ENCODE measurements around the gene PDK2.
A peak's percentile ranks its signal among the peaks of the same experiment; 100 is the strongest.

PDK2 gene
- 1.7 to 14.9 (median 6.6) reads per million in 17 experiments for total RNA-seq

DNA sequence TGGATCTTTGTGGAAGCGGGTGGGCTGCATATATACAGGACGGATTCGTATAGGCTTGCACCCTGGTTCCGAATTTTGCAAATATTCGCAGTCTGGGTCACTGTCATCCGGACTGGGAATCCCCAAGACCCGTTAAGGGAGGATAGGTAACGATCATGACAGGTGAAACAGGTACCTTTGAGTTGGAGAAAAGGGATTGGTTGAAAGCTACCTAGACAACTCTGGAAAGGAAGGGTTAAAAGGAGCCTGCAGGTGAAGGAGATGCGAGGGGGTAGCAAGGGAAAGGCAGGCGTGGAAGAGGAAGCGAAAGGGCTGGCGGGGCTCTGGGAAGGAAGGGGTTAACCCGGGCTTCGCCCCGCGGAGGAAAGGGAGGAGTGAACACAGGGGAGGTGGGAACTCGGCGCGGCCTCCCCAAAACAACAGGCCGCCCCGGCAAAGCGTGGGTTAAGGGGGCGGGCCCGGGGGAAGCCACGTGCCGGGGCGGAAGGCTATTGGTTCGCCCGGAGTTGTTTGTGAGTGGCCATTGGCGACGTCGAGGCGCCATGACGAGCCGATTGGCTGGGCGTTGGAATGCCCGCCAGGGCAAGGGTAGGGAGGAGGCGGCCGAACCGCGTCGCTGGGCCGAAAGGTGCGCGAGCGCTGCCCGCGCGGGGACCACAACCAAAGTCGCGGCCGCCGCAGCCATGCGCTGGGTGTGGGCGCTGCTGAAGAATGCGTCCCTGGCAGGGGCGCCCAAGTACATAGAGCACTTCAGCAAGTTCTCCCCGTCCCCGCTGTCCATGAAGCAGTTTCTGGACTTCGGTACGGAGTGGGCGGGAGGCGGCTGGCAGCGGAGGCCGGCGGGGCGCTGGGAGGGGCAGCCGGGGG is at the start of gene PDK2:
Gene PDK2, plus strand, starts transcription at position 599 of the 867 bp plus-strand sequence. Its CDS starts 85 bp downstream, at position 684.
- peak; percentile 97 for DNase-seq

DNA sequence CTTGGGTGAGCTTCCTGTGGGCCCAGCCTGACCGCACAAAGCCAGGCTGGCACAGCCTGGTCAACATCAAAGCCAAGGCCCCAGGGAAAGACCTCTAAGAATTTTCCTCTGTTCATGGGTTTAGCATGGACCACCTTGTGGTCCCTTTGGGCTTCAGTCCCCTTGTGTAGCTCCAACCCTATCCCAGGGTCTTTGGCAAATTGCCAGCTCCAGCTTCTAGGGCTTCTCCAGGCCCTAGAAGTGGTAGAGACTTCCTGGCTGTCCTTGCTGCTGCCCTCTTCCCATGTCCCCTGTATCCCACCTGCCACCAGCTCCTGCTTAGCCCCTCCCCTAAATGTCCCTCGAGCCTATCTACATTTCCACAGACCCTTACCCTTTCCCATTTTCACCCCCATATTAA is 49.0 kb upstream of the PDK2 start:
- DNase-seq: no peak

DNA sequence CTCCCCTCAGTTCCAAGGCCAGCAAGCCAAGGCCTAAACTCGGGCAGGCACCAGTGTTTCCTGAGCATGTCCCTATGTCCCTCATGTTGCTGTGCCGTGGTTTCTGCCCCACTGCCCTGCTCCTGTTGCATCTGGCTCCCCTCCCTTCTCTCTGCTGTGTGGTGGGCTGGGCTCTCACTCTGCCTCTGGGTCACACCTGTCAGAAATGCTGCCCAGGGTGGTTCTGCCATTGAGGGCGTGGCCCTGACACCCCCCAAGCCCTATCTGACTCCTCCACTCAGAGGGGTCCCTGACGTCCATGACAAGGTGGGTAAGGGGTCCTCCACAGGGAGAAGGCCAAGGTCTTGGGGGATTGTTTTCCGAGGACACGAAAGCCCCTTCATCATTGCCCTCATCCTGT is 48.5 kb upstream of the PDK2 start:
- DNase-seq: no peak

DNA sequence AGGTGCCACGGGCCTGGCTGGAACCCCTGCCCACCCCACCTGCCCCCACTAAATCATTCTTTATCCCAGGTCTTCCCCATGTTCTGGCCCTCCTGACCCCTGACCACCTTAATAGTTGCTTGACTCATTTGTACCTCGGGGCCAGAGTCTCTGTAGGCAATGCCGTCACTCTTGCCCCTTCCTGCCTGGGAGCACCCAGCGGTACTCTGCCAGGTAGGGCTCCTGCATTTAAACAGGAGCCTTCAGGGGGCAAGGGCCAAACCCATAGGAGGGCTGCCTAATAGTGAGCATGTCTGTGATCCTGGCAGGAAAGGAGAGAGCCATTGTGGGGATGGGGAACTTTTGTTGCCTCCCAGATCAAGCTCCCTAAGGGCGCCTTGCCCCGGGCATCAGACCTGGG is 48.1 kb upstream of the PDK2 start:
- DNase-seq: no peak

DNA sequence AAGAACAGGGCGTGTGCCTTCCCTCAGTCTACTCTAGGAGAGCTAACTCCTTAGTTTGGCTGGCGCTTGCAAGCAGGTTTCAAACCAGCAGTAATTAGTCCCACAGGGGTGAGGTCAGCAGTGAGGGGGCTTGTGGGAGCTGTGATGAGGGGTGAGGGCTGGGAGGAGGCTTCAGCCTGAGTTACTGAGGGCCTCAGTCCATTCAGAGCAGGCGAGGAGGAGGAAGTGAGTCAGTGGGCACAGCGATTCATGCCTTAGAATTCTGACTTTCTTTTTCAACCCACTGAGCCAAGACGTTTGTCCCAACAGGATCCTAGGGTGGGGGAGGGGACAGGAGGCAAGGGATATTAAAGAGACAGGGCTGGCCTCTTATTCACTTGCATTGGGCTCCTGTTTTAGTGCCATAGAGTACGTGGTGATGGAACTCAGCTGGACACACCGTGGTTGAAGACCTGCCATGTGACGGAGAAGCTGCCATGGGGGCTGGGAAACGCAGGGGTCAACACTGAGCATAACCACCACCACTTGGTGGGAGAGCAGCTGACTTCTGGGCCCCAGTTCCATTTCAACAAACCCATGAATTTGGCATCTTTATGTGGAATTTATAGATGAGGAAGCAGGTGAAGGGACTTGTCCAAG is 47.5 kb upstream of the PDK2 start:
- DNase-seq: peak; percentile 40 to 70 (median 48)

DNA sequence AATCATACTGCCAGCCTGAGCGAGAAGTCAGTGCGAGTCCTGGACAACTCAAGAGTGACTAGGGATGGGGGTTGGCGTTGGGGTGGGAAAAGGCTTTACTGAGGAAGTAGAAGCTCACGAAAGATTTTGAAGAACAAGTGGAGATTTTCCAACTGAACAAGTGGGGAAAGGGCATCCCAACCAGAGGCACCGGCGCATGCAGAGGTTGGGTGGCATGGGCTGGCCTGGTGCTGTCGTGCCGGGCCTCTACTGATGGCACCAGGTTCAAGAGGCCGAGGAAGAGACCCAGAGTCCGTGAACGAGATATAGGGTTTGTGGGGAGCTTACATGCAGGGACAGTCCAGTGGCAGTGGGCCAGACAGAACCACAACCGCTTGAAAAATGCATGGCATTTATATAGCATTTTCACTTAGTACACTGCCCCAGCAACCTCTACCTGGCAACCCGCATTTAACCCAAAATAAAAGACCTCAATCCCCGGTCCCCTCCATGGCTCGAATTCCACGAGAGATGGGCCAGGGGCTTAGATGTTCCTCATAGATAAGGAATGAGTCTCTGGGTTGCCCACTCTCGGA is 46.9 kb upstream of the PDK2 start:
- no peak for DNase-seq

DNA sequence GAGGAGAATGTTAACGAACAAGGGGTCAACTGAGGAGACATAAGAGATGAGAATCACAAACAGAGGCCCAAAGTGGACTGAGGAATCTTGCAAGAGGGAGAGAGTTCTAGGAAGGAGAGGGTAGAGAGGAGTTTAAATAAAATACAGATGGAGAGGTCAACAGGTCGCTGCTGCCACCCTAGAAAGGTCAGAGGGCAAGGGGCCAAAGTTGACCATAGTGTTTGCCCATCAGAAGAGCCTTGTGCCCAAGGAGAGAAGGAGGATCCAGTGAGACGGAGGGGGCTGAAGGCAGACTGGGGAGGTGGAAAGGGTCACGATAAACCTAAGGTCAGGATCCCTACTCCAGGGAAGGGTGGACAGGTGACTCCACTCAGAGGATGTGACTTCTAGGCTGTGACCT is 46.2 kb upstream of the PDK2 start:
- no peak for DNase-seq

DNA sequence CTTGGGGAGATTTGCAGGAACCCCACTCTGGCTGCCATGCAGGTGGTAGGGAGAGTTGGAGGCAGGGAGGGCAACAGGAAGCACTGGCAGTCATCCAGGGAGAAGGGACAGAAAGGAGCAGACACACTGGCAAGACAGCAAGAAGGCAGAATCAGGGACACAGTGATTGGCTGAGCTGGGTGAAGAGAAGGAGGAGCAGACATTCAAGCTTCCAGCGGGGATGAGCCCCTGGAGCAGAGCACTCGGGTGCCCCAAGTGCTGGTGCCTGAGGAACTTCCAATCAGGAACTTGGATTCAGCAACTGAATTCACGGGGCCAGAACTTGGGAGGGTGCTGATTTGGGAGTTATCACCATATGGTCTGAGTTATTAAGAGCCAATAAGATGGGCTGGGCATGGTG is 45.5 kb upstream of the PDK2 start:
- DNase-seq: no peak

DNA sequence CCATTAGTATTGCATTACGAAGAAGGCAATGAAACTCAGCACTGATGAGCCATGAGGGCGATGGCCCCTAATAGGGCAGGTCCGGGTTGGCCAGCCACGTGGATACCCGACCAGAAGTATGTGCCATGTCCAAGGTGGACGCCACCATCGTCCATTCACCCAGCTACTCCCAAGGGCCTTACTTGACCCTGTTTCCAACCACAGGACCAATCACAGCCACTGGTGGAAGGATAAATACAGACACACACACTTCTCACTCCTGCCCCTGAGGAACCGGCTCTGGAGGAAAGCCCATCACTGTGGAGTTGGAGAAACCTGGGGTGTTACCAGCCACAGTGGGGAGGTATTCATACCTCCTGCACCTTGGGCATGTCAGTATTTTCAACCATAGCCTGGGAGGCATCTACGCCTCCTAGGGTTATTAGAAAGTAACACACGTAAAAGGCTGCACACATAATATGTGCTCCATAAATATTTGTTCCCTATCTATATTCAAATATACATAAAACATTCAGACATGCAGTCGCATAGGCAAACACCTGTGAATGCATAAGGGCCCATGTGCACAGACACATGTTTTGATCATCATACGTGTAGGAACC is 44.6 kb upstream of the PDK2 start:
- DNase-seq: no peak

DNA sequence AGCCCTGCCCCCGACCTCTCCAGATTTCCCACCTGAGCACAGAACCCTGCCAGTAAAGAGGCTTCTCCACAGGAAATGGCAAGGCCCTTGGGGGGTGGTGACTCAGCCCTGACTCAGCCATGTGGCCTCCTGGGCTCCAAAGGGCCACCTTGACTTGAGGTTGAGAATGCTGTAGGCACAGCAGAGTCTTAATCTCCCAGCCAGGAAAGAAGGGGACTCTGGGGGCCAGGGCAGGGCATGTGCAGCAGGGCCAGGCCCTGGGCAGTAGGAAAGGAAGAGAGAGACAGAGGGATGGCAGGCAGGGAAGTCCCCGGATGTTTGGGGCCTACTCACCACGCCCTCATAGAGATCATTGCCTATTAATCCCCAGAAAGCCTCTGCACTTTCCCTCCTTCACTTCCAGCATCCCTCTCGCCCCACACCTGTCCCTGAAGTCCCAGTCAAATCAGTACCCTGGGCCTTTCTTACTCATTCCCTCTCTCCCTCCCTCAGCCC is 44.0 kb upstream of the PDK2 start:
- DNase-seq: peak in 3 of 4 experiments; percentile 23 to 44 (median 36)

DNA sequence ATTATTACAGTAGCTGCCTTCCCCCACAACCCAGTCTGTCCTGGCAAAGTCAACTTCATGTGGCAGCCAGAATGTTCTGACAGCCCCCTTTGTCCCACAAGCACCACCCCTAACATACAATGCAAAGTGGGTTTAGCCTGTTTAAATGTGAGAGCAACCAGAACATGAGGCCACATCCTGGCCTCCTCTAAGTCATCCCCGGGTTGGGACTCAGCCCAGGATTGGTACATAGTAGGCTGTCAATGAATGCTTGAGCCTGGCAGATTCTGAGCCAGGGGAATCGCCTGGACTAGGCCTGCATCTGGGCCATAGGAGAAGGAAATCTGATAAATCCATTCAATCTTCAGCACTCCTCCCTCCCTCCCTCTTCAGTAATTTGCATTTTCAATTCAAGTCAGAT is 43.5 kb upstream of the PDK2 start:
- no peak for DNase-seq

DNA sequence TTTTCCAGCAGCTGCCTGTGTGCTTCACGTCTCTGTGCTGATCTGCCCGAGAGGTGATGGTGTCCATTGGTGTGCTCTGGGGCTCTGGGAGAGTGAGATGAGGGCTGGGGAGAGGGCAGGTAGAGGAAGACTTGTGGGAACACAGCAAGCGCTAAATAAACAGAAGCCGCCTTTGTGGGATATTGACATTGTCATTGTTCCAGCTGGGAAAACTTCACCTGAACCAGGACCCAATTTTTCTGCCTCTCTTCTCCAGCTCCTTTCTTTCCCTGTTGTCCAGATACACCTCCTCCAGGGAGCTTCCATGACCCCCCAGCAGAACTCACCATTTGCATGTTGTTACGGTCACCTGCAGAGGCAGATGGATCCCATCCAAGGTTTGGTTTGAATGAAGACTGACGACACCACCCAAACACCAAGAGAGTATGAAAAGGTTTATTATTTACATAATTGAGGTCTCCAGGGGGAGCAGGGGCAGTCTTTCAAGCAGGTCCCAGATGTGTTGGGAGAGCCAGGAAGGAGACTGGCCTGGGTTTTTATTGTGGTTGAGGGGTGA is 42.8 kb upstream of the PDK2 start:
- DNase-seq: no peak

DNA sequence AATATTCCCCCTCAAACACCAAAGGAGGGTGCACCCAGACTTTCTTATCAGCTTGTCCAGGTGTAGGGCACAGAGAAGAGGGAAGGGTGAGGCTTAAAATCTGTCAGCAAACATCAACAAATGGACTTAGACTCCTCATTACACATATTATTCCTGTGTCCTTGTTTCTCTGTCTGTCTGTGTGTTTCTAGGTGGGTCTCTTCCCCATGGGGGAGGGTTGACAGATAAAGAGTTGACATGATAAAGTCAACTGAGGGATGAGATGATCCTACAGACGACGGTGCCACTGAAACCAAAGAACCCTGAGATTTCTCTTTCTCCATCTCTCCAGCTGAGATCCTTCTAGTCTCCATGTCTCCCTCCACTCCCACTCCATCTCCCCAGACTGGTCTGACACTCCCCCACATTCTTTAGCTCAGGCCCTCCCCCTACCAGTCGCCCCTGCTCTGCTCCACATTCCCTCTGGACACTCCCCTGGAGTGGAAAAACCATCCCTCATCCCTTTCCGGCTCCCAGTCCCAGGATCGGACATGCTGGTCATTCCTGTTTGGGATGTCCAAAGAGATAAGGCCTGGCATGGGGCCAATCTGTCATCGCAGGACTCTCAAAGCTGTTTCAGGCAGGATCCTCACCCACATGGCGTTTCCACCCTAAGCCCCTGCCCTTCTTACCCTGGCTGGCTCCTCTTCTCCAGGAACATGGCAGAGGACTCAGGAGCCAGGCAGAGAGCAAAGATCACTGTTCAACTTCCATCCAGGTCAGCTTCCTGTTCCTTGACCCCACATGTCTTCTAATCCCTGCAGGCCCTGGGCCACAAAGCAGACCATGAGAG is 42.1 kb upstream of the PDK2 start:
- no peak for DNase-seq

DNA sequence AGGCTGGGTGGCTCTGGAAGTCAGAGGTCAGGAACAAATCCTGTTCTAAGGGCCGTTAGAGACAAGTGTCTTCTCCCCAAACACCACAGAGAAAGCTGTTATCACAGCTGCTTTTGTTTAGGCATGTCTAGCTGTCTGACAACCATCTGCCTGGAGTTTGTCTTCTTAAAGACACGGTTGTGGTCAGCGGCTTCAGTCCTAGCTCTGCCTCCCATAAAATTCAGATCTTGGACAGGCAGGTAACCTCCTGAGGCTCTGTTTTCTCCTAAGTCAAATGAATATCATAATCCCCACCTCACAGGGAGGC is 41.5 kb upstream of the PDK2 start:
- no peak for DNase-seq

DNA sequence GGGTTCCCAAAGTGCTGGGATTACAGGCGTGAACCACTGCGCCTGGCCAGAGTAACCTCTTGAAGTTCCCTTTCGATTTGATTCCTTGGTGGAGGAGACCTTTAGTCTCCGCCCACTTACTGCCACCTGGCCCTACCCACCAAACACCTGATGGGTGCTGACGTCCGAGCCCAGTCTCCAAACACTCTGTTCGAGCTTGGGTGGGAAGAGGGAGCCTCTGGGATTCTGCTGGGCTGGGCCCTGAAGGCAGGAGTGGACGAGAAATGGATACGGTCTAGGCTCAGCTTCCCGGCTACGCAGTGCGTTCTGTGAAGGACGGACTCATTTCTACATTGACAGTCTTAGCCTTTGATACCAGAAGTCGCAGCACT is 40.1 kb upstream of the PDK2 start:
- peak; percentile 16 to 39 (median 22) for DNase-seq

DNA sequence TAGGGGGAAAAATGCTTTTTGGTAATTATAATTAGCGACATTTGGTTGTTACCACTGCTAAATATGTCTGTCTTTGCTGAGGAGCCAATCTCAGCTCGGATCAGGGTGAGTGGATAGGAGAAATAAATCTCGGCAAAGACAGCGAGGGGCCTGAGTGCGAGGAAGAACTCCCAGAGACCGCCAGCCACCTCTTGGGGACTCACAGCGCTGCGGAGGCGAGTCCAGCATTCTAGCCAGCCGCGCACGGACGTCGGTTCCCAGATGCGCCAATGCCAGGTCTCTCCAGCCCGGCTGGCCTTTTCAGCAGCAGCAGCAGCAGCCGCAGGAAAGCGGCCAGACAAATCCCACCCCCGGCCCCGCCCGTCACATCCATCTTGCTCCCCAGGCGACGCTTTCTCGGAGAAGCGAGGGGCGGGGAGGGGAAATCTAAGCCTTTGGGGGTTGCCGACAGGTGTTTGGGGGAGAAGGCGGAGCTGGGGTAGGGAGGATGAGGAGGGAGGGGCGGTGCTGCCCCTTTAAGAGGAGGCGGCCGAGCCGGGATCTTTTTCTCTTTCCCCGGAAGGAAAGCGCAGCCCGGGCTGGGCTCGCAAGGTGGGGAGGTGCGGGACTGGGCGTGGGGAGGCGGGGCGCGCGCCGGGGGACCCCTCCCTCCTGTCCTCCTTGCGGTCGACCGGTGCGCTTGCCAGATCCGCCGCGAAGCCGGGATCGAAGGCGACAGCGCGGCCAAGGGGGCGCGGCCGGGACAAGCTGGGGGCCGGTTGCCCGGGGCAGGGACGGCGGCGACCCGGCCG is 39.5 kb upstream of the PDK2 start, which contains the start of gene ITGA3:
Gene ITGA3, plus strand, starts transcription at position 685 of the 791 bp plus-strand sequence. CDS start 330 bp downstream, outside the sequence.
- DNase-seq: peak; percentile 72 to 86 (median 79)

DNA sequence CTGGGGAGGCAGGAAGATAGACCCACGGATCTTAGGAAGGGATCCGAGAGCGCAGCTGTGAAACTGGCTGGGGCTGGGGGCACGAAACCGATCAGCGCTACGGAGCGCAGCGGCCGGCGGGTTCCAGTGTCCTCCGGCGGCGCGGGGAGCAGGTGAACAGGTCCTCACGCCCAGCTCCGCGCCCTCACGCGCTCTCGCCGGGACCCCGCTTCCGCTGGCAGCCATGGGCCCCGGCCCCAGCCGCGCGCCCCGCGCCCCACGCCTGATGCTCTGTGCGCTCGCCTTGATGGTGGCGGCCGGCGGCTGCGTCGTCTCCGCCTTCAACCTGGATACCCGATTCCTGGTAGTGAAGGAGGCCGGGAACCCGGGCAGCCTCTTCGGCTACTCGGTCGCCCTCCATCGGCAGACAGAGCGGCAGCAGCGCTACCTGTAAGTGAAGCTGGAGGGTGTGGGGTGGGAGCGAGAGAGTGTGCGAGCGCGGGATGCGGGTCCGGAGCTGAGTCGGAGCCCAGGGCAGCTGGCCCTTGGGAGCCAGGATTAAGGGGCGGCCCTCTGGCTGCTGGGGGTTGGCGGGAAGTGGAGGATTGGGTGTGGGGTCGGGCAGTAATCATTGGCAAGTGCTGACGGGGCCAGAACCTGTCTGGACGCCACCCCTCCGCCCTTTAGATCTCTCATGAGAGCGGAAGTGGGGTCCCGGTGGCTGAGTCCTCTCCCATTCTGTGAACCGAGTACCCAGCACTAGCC is 38.8 kb upstream of the PDK2 start:
- DNase-seq: peak; percentile 22 to 59 (median 42)

DNA sequence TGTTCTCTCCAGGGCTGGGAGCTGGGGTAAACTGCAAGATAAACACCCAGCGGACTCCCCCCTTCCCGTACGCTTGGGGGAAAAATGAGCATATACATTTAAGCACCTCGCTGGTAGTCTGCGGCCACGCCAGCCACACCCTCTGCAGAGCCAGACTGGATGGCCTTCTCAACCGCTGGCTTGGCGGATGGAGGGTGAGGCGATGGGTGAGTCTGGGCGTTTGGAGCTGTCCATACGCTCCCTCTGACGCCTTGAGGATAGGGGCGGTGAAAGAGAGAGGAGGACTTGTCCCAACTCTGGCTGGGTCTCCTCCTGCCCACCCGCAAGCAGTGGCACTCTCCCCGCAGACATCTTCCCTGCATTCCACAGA is 38.2 kb upstream of the PDK2 start:
- DNase-seq: no peak

DNA sequence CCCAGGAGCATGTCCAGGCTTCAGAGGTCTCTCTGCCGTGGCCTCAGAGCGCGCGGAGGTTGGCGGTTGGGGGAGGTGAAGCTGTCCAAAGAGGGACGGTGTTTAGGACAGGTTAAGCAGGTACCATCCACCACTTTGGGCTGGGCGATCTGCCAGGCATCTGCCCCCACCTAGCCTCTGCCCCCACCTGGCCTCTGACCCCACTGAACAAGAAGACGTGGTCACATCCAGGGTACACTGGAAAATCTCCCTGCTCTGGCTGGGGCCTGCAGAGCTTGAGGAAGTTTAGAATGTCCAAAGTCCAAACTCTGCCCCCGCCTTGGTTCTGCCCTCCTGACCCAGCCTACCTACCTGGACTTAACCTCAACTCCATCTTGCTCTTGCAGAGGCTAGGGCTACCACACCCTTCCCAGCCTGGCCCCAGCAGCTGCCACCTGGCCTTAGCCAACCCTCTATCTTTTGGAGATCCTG is 37.6 kb upstream of the PDK2 start:
- DNase-seq: no peak

DNA sequence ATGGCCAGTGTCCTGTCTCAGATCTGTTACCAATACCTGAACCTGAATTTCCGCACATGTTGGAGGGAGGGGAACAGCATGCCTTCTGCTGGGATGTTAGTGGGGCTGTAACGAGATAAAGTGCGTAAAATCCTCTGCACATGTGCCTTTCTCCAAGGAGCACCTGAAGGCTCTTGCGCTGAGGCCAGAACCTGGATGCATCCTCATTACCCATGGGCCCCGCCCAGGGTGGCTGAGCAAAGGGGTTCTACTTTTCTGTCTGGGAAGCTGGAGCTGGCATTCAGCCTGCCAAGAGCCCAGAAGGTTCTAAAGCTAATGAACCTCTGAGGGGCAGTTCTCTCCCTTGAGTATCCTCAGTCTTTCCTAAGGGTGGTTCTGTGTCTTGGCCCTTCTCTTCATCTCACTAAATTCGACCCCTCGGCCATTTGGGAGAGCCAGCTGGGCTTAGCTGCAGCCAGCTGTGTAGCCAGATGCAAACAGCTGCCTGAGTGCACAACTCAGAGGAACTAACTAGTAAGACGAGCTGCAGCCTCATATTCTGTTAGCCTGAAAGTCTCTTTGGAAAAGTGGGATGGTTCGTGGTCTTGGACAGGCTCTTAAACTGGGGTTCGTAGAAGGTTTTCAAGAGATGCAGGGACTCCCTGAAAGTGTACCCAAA is 36.7 kb upstream of the PDK2 start:
- DNase-seq: no peak

Data from suppressor macrophage (primary cell).